HL-60/S4 treated with retinoic acid at 250 ng/mL for 4 days and 3 days (cell line): Measurements from ENCODE around the gene CDC37.

ENCODE experiments used
- in situ Hi-C: fragments of 300-500 bp; cut with MboI; formaldehyde crosslinking; loops from 2 replicates; pipeline ENCODE4 v1.7.0; 2022; ENCODE audit warnings: low sequenced_read_pairs

CDC37 gene

DNA sequence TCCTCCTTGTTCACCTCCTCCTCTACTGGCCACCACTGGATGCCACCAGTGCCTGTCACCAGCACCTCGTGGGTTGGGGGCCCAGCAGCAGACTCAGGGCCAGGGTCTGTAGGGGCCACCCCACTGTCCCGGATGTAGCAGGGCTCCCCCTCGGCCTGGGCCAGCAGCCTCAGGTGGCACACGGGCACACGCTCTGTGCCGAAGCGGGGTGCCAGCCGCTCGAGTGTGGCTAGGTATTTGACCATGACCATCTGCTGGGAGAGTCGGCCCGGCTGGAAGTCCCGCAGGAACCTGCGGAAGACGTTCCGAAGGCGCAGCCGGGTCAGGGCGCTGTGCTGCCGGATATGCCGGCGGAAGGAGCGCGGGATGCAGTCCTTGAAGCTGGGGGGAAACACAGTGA lies 37.8 kb downstream of the CDC37 start:
- in situ Hi-C loops, result no loop called here

DNA sequence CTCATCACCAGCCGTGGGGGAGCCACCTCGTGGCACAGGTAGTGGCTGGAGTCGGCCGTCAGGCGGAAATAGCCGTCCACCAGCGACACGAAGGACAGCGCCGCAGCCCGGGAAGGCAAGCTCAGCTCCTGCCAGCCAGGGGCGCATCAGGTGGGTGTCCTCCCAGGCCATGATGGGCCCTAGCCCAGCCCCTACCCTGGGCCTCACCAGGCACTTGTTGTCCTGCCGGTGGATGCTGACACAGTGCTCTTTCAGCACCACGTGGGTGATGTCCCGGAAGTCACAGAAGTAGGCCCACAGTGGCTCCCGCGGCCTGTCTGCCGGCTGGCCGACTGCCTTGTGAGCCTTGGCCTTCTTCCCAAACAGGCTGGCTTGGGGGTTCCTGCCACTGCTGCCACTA lies 38.7 kb downstream of the CDC37 start:
- in situ Hi-C loops, result no loop called here

DNA sequence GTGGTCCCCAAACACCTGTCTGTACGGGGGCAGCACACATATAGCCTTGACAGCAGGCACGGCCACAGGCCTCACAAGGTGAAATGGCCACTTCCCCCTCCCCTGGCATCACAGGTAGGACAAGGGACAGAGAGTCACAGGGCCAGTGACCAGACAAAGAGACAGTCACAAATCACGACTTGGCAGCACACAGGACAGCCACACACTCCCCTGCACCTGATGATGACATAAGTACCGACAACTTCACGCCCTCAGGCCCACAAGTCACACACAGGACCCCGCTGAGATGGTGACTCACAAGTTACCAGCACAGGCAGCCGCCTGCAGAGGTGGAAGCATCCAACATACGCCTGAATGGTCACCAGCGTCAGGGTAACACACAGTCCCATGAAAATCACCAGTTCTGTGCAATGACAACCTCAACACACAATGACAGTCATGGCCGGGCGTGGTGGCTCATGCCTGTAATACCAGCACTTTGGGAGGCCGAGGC lies 39.5 kb downstream of the CDC37 start:
- in situ Hi-C loops, result no loop called here

DNA sequence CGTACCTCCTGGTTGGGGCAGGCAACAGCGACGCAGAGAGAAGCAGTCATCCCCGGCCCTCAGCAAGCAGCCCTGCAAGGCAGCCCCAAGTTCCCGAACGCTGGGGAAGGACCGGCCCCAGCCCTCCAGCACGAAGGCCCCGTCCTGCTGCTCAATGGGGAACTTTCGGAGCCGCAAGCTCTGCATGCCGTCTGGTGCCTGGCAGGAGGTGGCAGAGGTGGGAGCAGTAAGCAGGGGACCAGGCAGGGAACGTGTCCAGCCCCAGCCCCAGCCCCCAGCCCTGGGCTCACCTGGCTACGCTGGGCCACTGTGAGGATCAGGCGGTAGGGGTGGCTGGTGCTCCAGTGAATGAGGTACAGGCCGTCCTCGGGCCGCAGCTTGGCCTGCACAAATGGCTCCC lies 41.1 kb downstream of the CDC37 start:
- in situ Hi-C loops, result no loop called here

DNA sequence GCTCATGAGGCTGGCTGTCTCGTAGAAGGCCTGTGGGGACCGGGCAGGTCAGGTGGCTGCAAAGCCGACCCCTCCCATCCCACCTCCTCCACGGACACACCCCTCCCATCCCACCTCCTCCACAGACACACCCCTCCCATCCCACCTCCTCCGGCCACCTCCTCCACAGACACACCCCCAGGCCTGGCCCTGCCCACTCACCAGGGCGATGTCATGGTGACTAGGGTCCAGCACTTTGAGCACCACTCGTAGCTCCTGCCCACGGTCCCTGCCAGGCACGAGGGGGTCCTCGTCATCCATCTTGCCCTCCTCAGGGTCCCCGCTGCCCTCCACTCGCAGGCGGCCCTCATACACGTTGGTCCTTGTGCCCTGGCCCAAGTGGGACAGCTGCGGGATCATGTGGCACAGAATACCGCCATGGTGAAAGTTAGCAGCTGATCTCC lies 41.8 kb downstream of the CDC37 start:
- in situ Hi-C loops, result no loop called here

DNA sequence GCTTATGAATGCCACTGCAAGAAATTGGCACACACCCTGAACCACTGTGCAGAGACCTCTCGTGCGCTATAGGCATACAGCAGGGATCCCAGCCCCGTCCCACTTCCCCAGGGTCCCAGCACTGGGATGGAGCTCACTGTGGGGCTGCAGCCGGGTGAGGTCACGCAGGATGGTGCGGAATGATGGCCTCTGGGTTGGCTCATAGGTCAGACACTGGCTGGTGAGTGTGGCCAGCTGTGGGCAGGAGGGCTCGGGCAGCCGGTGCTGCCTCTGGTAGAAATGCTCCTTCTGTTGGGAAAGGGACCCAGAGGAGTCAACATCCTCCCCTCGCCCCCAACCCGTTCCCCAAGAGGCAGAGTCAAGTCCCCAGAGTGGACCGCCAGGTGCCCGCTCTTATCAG lies 46.9 kb downstream of the CDC37 start:
- in situ Hi-C loops, result no loop called here

DNA sequence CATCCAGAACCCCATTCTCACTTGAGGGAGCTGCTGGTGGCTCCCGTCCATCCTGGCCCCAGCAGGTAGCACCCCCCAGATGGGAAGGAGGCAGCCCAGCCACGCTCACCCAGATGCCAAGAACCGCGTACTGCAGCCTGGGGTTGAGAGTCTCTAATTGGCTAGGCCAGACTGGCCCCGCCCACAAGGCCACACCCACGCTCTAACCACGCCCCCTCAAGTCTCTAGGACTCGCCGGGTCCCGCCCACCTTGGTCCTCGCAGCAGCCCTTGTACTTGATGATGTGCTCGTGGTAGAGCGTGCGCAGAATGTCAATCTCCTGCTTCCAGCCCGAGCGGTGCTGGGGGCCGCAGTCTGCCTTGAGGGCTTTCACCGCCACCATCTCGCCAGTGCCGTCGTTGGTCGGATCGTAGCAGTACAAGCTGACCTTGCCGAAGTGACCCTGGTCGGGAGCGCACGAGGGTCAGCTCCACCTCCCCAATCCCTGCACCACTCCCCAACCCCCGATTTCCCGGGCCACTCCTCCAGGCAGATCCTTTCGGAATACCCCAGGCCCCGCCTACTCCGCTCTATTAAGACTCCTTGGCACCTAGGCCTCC lies 49.5 kb downstream of the CDC37 start:
- in situ Hi-C loops, result no loop called here

DNA sequence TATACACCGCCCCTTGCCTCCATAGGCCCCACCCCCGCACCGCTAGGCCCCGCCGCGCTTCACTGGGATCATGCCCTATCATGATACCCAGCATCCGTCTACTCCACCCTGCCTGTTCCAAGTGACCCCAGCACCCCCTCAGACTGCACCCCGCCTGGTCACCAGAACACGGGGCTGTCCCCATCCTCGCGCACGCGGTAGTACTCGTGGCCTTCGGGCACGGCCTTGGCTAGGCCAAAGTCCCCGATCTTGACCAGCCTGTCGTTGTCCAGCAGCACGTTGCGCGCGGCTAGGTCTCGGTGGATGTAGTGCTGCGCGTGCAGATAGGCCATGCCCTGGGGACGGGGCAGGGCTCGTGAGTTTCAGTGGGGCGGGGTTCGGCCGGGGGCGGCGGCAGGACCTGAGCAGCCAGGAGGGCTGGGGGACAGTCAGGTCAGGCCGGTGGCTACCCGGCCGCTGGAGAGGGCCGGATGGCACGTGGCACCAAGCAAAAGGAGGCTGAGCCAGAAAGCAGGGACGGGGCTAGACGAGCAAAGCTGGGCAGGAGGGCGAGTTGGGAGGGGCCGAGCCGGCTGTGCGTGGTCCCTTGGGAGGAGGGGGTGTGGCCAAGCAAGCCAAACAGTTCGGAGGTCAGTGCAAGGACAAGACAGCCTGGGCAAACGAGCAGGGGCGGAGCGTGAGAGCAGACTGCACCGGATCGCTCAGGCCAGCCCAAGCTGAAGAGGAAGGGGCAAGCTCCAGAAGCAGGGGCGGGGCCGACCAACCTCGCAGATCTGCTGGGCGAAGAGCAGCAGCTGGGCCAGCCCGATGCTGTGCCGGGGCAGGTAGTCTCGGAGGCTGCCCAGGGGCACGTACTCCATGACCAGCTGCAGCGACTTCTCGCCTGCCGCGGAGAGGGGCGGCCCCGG lies 50.3 kb downstream of the CDC37 start:
- in situ Hi-C loops, result no loop called here

DNA sequence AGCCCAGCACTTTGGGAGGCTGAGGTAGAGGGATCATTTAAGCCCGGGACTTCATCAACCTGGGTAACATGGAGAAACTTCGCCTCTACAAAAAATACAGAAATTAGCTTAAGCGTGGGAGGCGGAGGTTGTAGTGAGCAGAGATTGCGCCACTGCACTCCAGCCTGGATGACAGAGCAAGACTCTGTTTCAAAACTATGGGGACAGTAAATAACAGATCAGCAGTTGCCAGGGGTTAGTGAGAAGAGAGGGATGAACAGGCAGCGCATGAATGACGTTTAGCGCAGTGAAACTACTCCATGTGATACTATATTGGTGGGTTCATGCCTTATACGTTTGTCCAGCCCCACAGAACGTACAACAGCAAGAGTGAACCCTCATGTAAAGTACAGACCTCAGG lies 56.8 kb downstream of the CDC37 start:
- in situ Hi-C loops, result no loop called here

DNA sequence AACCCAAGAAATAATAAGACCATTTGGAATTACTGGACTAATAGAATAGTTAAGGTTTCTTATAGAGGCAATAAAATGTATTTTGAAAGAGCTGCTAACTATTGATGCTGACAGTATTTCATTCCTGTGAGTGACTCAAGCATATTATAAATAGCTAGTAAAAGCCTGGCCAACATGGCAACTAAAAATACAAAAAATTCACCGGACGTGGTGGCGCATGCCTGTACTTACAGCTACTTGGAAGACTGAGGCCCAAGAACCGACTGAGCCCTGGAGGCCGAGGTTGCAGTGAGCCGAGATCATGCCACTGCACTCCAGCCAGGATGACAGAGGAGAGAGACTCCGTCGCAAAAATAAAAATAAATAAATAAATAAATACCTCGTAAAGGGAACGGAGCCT lies 58.6 kb downstream of the CDC37 start:
- in situ Hi-C loops, result no loop called here

DNA sequence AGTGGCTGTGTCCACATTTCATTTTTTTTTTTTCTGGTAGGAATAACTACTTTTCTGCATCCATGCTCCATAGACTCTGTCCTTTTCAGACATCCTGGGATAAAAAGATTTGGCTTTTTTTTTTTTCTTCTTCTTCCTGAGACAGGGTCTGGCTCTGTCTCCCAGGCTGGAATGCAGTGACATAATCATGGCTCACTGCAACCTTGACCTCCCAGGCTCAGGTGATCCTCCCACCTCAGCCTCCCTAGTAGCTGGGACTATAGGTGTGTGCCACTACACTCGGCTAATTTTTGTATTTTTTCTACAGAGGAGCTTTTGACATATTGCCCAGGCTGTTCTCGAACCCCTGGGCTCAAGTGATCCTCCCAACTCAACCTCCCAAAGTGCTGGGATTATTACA lies 59.8 kb downstream of the CDC37 start:
- in situ Hi-C loops, result no loop called here
